Testis (tissue), 3 donors: ENCODE data around the gene HLA-DMB. TPM values are rescaled to one million over a fixed set of nuclear protein-coding genes. Genes with fewer than 3 reads are reported as not detected.

Source experiments
- DNase-seq: peaks from one replicate; pipeline ENCODE4 v3.0.0-alpha.2; 2019
- H3K27ac ChIP-seq, 2 donors: fragments of 200-600 bp; sonication (generic); one replicate each; pipeline ENCODE4 v1.5.1; 2019
- H3K27me3 ChIP-seq: fragments of 200-600 bp; sonication (generic); one replicate; pipeline ENCODE4 v1.5.1; 2019
- H3K36me3 ChIP-seq: fragments of 200-600 bp; sonication (generic); one replicate; pipeline ENCODE4 v1.5.1; 2017; ENCODE audit warnings: low read depth; ENCODE audit errors: missing control alignments
- H3K4me1 ChIP-seq: fragments of 200-600 bp; sonication (generic); one replicate; pipeline ENCODE4 v1.5.1; 2019
- H3K4me3 ChIP-seq, 2 donors: fragments of 200-600 bp; sonication (generic); one replicate each; pipeline ENCODE4 v1.5.1; 2017 to 2019
- H3K9me3 ChIP-seq: fragments of 200-600 bp; sonication (generic); one replicate; pipeline ENCODE4 v1.5.1; 2017
- CTCF ChIP-seq, 3 experiments: fragments of 450-650 bp in 2 of 3; fragments of 200-600 bp in 1 of 3; sonication (generic) in 1 of 3; IDR thresholded peaks; one replicate each; pipeline ENCODE4 v1.5.1; 2016 to 2019; ENCODE audit warnings: antibody characterized with exemption in 3 of 3, mild to moderate bottlenecking in 2 of 3, moderate library complexity in 1 of 3
- POLR2A ChIP-seq: fragments of 450-650 bp; IDR thresholded peaks from one replicate; pipeline ENCODE4 v1.6.1; 2017; ENCODE audit warnings: antibody characterized with exemption, mild to moderate bottlenecking, moderate library complexity
- WGBS, 2 donors: methylation state at CpG; one replicate each; pipeline ENCODE4 v1.1.5; 2018; 5-methylcytosine and 5-hydroxymethylcytosine counted together
- intact Hi-C: fragments of 100-400 bp; cut with DNase I; formaldehyde crosslinking; loops from one replicate; pipeline ENCODE4 v1.15.1; 2023; ENCODE audit warnings: low total_unique reads
- polyA plus RNA-seq: library from polyadenylated mRNA; stranded (reverse); fragments of 350-450 nt; fragmentation: Illumina TruSeq; extraction: RNeasy Lipid Tissue Mini Kit (QIAGEN cat#74804); gene quantifications from one replicate; pipeline ENCODE4 v1.2.3, GENCODE V29; 2014; ENCODE audit warnings: low read depth, low replicate concordance; ENCODE audit not compliant: insufficient read depth
- total RNA-seq, 2 donors: library from RNA; depleted of rRNA; stranded (reverse); fragments of >200 nt; gene quantifications; one replicate each; pipeline ENCODE4 v1.2.3, GENCODE V29; 2016

Gene HLA-DMB
- total and polyA plus RNA-seq, 3 donors from 2014 or later, result 4.9 to 46.1 (median 6.0) TPM

DNA sequence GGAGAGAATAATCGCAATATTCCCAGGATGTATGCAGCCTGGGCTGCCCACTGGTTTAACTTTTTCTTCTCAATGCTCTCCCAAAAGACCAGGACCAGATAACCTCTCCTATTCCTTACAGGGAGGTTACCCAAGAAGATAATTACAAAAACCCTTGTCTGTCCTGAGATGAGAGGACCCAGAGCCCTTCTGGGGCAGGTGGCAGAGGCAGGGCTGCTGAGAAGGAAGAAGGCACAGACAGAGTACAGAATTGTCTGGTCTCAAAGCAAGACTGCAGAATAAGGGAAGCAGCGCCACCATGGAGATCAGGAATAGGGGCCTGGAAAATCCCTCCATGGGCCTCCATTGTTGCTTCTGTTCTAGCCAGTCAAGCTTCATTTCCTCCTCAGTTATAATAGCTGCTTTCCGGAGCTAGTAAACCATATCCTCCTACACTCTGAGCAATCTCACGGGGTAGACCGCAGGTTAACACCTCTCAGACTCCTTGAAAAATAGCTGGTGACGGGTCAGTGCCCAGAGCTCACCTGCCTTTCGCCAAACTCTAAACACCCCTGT is 463 bp upstream of the HLA-DMB start:
- no peak for DNase-seq
- H3K27me3 ChIP-seq, result no peaks in the 10 kb centered on the region
- H3K4me1 ChIP-seq, result peaks cover 3% of the 10 kb centered on the region
- no peak for TF ChIP-seq POLR2A
- TF ChIP-seq CTCF (IDR thresholded peaks at IDR 0.05), result no peak
- no peak overlapping the region for H3K4me3 ChIP-seq
- WGBS, 2 donors, result 64 to 71% methylated on average over 7 of the region's 7 CpGs
- H3K36me3 ChIP-seq, result no peaks in the 10 kb centered on the region
- intact Hi-C loops, result no loop called here
- peak overlapping the region in 1 of 2 donors; percentile 70 for H3K27ac ChIP-seq
- no peaks in the 10 kb centered on the region for H3K9me3 ChIP-seq

DNA sequence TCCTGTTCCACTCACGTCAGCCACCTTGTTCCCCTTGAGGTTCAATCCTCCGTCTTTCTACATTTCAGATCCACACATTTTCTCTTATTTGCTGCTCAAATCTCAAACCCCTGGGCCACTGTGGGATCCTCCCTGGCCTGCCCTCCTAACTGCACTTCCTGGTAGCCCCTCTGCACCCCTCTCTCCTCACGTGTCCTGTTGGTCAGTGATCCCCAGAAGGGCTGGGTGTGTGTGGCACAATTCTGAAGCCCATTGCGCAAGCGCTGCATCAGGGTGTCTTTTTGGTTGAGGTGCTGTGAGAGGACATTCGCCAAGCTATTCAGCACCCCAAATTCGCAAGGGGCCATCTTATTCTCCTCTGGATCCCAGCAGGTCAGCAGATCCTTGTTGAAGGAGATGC is 2.3 kb downstream of the HLA-DMB start:
- no peak for DNase-seq
- intact Hi-C loops, result loop anchor here (10.0 kb wide), 1 partner anchor 46 kb away; no protein-coding TSS in a partner anchor
- H3K9me3 ChIP-seq, result no peaks in the 10 kb centered on the region
- H3K27ac ChIP-seq, result no peak overlapping the region
- H3K36me3 ChIP-seq, result no peaks in the 10 kb centered on the region
- 85 to 92% methylated on average over 7 of the region's 7 CpGs for WGBS, 2 donors
- no peaks in the 10 kb centered on the region for H3K27me3 ChIP-seq
- H3K4me3 ChIP-seq, result no peak overlapping the region
- H3K4me1 ChIP-seq, result peaks cover 3% of the 10 kb centered on the region
- no peak for TF ChIP-seq POLR2A
- no peak for TF ChIP-seq CTCF (IDR thresholded peaks at IDR 0.05)

GRCh38 chr6:32937230-32937633 is 3.6 kb downstream of the HLA-DMB start:
- TF ChIP-seq CTCF (IDR thresholded peaks at IDR 0.05), result no peak
- no peak for TF ChIP-seq POLR2A
- no peaks in the 10 kb centered on the region for H3K36me3 ChIP-seq
- intact Hi-C loops, result loop anchor here (10.0 kb wide), 1 partner anchor 48 kb away; no protein-coding TSS in a partner anchor
- no peak for DNase-seq
- no peak overlapping the region for H3K4me3 ChIP-seq
- peaks cover 3% of the 10 kb centered on the region for H3K4me1 ChIP-seq
- WGBS, 2 donors, result 78 to 85% methylated on average over 8 of the region's 8 CpGs
- H3K27ac ChIP-seq, result no peak overlapping the region
- no peaks in the 10 kb centered on the region for H3K9me3 ChIP-seq
- no peaks in the 10 kb centered on the region for H3K27me3 ChIP-seq

GRCh38 chr6:32936239-32937152 is 4.3 kb downstream of the HLA-DMB start:
- Histone ChIP-seq H3K4me1 (peaks cover 5% of the 10 kb centered on the region), H3K36me3 (no peaks in the 10 kb centered on the region), H3K4me3 (no peak overlapping the region), H3K9me3 (no peaks in the 10 kb centered on the region), H3K27me3 (no peaks in the 10 kb centered on the region), H3K27ac (no peak overlapping the region)
- TF ChIP-seq CTCF (IDR thresholded peaks at IDR 0.05) (no peak), POLR2A (no peak)
- intact Hi-C loops, result loop anchor here (10.0 kb wide), 1 partner anchor 48 kb away; no protein-coding TSS in a partner anchor
- no peak for DNase-seq
- WGBS, 2 donors, result 80 to 81% methylated on average over 12 of the region's 12 CpGs
